Measurements from ENCODE around the gene ZNFX1. TPM values are rescaled to one million over a fixed set of nuclear protein-coding genes. Genes with fewer than 3 reads are reported as not detected.

The ZNFX1 gene
- polyA plus RNA-seq, 2 of the 4 experiments (the other 2 are of a cell fraction), result 6.0 to 11.5 TPM

DNA sequence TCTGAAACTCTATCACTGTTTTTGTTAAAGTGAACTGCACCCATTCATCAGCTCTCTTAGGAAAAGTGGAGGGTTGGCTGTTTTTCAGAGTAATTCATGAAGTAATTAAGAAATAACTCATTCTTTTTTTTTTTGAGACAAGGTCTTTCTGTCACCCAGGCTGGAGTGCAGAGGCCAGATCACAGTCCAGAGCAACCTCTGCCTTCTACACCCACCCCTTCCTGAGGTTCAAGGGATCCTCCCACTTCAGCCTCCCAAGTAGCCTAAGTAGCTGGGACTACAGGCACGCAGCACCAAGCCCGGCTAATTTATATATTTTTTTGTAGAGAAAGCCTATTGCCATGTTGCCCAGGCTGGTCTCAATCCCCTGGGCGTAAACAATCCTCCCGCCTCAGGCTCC lies 2.6 kb downstream of the ZNFX1 start:
- peak overlapping the region in 1 of 2 experiments; percentile 98; a peak in 2 of 6 replicates for H3K27ac ChIP-seq
- DNase-seq (ENCODE audit: low read depth in 1 of 2, low spot score in 1 of 2) (no peak), ATAC-seq (no peak), FAIRE-seq (no peak)
- no peaks in the 10 kb centered on the region for H3K9me3 ChIP-seq
- no peak overlapping the region for H3K4me3 ChIP-seq
- POLR2A ChIA-PET, result no interaction called here
- peak overlapping the region; percentile 83 for H3K4me2 ChIP-seq
- TF ChIP-seq ESRRA (IDR thresholded peaks at IDR 0.05; ENCODE audit: borderline replicate concordance, low read length) (no peak), NR3C1 (IDR thresholded peaks at IDR 0.05) (no peak), JUN (IDR thresholded peaks at IDR 0.05) (no peak), CBX8 (IDR thresholded peaks at IDR 0.05) (no peak), HEYL (CRISPR knock-in tag; IDR thresholded peaks at IDR 0.05) (no peak), EHF (CRISPR knock-in tag; IDR thresholded peaks at IDR 0.05) (no peak), CBX2 (IDR thresholded peaks at IDR 0.05; ENCODE audit: borderline replicate concordance, low read depth) (no peak), HOXB13 (CRISPR knock-in tag; IDR thresholded peaks at IDR 0.05; ENCODE audit: low read depth) (no peak), RAD21 (conservative IDR thresholded peaks at IDR 0.05 in 1 of 2, IDR thresholded peaks at IDR 0.05 in 1 of 2) (no peak), KDM5A (IDR thresholded peaks at IDR 0.05) (no peak), TP53 (CRISPR knock-in tag; IDR thresholded peaks at IDR 0.05) (no peak)
- H3K4me1 ChIP-seq, result peaks cover 15% of the 10 kb centered on the region
- 88% methylated on average over 4 of the region's 4 CpGs for WGBS (ENCODE audit: missing lambda C conversion rate)
- CTCF ChIA-PET, result interaction anchor here (1.1 to 2.1 kb wide), 3 partner anchors 29 to 48 kb away, joined by 4 to 9 read pairs (median 8); no protein-coding TSS in a partner anchor

- no peak overlapping the region for H3K27ac ChIP-seq
- no peak overlapping the region for H3K4me2 ChIP-seq
- no peaks in the 10 kb centered on the region for H3K9me3 ChIP-seq
- ATAC-seq (no peak), FAIRE-seq (no peak), DNase-seq (ENCODE audit: low read depth in 1 of 2, low spot score in 1 of 2) (no peak)
- CTCF ChIA-PET, result interaction anchor here (0.6 to 1.8 kb wide), 2 partner anchors 27 to 108 kb away, joined by 3 to 9 read pairs; no protein-coding TSS in a partner anchor
- peaks cover 15% of the 10 kb centered on the region for H3K4me1 ChIP-seq
- WGBS (ENCODE audit: missing lambda C conversion rate), result 94% methylated on average over 8 of the region's 8 CpGs
- POLR2A ChIA-PET, result interaction anchor here (0.7 kb wide), 1 partner anchor 11 kb away, joined by 3 read pairs; no protein-coding TSS in a partner anchor
- TF ChIP-seq MAZ (IDR thresholded peaks at IDR 0.05; ENCODE audit: borderline replicate concordance, low read depth, low read length) (no peak), MAFK (IDR thresholded peaks at IDR 0.05; ENCODE audit: partially characterized antibody) (peak; percentile 99)
- no peak overlapping the region for H3K4me3 ChIP-seq
Observed at GRCh38 chr20:49273696-49274277, 4.1 kb downstream of the ZNFX1 start.

DNA sequence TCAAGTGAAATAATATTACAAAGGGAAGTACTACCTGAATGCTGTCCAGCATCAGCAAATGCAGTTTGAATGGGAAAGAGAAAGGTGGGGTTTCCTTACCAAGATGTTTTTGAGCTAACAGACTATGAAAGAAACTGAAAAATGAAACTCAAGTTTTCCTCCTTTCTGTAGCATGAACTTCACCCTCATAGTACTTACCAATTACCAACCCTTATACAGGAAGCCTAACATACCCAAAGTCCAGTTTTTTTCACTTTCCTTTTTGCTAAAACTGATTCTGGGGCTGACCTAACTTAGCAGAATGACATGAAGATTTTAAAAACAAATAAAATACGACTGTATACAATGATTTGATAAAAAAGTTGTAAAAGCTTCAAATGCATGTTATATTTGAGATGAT lies 5.2 kb downstream of the ZNFX1 start:
- CTCF ChIA-PET, result interaction anchor here (0.6 kb wide), 1 partner anchor 94 kb away, joined by 3 read pairs; no protein-coding TSS in a partner anchor
- FAIRE-seq (no peak), DNase-seq (ENCODE audit: low read depth in 1 of 2, low spot score in 1 of 2) (no peak), ATAC-seq (no peak)
- H3K4me3 ChIP-seq, result no peak overlapping the region
- no peaks in the 10 kb centered on the region for H3K9me3 ChIP-seq
- no peak overlapping the region for H3K27ac ChIP-seq
- no peak overlapping the region for H3K4me2 ChIP-seq
- TF ChIP-seq REST (IDR thresholded peaks at IDR 0.05) (no peak), ZSCAN20 (CRISPR knock-in tag; IDR thresholded peaks at IDR 0.05) (no peak), CEBPB (IDR thresholded peaks at IDR 0.05) (no peak), POLR2A (IDR thresholded peaks at IDR 0.05; ENCODE audit: low read length) (no peak), ESRRA (IDR thresholded peaks at IDR 0.05; ENCODE audit: borderline replicate concordance, low read length) (no peak)
- TF ChIP-seq, protein P1, sequence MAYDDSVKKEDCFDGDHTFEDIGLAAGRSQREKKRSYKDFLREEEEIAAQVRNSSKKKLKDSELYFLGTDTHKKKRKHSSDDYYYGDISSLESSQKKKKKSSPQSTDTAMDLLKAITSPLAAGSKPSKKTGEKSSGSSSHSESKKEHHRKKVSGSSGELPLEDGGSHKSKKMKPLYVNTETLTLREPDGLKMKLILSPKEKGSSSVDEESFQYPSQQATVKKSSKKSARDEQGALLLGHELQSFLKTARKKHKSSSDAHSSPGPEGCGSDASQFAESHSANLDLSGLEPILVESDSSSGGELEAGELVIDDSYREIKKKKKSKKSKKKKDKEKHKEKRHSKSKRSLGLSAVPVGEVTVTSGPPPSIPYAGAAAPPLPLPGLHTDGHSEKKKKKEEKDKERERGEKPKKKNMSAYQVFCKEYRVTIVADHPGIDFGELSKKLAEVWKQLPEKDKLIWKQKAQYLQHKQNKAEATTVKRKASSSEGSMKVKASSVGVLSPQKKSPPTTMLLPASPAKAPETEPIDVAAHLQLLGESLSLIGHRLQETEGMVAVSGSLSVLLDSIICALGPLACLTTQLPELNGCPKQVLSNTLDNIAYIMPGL (CRISPR knock-in tag; IDR thresholded peaks at IDR 0.05; ENCODE audit: borderline replicate concordance), result no peak
- peaks cover 15% of the 10 kb centered on the region for H3K4me1 ChIP-seq
- 82% methylated on average over 1 of the region's 1 CpG for WGBS (ENCODE audit: missing lambda C conversion rate)
- POLR2A ChIA-PET, result no interaction called here
